NCI-H345 treated with DMSO at 0.1 percent for 48 hours (cell line): ENCODE measurements around the gene SPECC1L.

ENCODE experiments used
- DNase-seq: peaks from one replicate; lab custom pipeline; 2025; ENCODE audit not compliant: unreplicated experiment; lab: John Stamatoyannopoulos, UW

SPECC1L gene

DNA sequence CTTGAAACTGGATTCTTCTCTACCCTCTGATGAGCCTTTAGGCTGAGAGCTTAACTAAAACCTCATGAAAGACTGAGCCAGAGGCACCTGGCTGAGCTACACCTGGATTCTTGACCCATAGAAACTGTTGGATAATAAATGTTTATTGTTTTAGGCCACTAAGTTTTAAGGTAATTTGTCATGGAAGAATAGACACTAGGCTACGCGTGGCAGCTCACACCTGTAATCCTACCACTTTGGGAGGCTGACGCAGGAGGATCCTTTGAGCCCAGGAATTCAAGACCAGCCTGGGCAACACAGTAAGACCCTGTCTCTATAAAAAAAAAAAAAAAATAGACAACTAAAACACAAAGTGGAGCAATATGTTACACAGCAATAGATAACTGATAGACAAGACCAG is 195.3 kb downstream of the SPECC1L start:
- DNase-seq = no peak

DNA sequence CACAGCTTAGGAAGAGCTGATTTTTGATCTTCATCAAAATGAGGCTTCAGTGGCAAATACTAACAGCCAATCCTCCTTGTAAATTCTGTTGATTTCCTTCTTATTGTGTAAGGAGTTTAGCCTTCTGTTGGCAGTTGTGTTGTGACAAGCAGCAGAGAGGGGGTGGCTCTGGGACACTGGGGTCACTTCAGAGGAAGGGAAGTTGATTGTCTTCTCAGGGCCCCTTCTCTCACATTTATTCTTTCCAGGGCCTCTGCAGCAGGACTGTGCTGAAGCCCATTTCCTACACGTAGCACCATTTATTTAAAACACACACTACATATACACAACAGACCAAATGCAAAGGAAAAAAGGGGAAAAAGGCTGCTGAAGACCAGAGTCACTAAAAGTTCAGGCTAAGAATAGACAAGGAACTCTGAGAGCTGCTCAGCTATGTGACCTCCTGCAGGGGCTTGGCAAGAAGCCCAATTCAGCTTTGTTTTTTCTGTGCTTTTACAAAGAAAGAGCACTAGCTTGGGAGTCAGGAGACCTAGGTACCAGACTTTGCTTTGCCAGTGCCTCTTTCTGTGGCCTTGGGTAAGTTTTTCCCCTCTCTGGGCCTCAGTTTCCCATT is 196.2 kb downstream of the SPECC1L start:
- DNase-seq = no peak

DNA sequence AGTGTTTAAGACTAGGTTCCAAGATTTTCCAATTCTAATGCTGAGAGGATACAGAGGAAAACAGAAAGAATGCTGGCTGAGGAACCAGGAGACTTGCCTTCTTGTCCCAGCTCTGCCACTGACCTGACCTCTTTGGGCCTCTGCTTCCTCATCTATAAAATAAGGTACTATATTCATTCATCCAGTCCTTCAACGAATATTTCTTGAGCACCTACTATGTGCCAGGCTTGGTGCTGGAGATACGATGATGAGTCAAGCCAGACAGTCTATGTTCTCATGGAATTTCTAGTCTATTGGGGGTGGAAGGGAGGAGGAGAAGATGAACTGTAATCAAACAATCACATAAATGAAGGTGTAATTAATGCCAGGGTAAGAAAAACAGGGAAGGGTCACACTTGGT is 196.7 kb downstream of the SPECC1L start:
- no peak for DNase-seq
